GM19438 (cell line): Measurements from ENCODE around the gene RPA4.
"Not testable (repeated sequence)": the region's sequence is repeated elsewhere in the genome, so short reads cannot be mapped to it uniquely, and the experiment has no call there.

ENCODE experiments used
- ATAC-seq: cut with Tn5 transposase; IDR thresholded peaks from one replicate; pipeline ENCODE4 v1.9.1; 2021; ENCODE audit warnings: low read depth; ENCODE audit not compliant: unreplicated experiment

RPA4 gene, protein sequence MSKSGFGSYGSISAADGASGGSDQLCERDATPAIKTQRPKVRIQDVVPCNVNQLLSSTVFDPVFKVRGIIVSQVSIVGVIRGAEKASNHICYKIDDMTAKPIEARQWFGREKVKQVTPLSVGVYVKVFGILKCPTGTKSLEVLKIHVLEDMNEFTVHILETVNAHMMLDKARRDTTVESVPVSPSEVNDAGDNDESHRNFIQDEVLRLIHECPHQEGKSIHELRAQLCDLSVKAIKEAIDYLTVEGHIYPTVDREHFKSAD

DNA sequence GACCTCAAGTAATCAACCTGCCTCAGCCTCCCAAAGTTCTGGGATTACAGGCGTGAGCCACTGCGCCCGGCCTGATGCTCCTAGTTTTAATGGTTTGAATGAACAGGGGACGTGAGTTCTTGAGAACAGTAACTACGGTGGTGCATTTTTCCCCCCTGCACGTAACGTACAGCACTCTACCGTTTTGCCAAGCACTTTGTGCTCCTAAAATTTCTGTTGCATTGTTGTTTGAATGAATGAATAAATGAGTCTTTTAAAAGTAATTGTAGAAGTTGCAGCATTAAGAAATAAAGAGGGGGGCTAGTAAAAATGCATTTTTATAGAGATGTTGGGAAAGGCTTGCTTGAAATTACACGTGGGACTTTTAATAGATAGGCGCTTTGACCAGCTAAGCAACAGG lies at the start of gene RPA4:
Gene RPA4 (plus strand): TSS at position 301 of the 400 bp plus-strand sequence. CDS start 403 bp downstream, outside the sequence.
- ATAC-seq: no peak

DNA sequence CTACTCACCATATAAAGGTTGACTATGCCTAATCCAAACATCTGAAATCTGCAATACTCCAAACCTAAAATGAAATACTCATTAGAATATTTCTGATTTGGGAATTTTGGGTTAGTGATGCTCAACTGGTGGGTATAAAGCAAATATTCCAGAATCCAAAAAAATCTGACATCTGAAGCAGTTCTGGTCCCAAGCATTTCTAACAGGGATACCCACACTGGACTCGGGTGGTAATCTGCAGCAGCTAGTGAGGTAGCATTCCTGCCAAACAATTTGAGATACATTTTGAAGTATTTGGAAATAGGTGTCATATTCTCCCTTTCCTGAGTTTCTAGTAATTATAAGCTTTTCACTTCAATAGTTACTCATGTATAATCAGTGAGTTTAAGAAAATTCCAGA lies 49.6 kb upstream of the RPA4 start:
- no peak for ATAC-seq

DNA sequence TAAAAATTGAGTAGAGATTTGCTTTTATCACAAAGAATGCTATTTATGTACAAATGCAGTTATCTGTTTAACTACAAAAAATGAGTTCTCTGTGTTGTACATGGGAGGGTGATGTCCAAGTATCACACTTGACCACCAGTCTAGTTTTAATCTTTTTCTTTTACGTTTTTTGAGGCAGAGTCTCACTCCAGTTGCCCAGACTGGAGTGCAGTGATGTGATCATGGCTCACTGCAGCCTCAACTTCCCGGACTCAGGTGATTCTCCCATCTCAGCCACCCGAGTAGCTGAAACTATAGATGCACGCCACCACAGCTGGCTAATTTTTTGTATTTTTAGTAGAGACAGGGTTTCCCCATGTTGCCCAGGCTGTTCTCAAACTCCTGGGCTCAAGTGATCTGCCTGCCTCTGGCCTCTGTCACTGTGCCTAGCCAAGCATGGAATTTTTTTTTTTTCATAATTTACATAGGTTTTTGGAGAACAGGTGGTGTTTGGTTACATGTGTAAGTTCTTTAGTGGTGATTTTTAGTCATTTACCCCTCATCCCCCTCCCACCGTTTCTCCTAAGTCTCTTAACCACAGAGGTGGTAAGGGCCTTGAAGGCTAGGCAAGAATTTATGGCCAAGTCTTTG lies 47.9 kb upstream of the RPA4 start:
- peak; percentile 84 for ATAC-seq

DNA sequence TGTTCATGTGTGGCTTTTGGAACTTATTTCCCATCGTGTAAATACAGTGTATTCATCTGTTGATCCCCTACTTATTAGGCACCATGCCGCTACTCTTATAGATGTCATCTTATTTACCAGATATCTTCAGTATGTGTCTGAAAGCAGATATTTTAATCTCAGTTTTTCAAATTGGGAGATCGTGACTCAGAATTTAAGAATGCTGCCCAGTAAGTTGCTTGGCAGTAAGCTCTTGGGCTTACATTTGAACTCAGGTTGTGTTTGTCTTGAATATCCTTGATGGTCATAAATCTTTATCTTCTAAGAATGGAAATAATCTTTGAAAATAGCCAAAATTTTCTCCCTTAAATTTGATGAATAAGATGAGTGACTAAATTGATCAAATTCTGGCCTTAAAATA lies 45.9 kb upstream of the RPA4 start:
- no peak for ATAC-seq

DNA sequence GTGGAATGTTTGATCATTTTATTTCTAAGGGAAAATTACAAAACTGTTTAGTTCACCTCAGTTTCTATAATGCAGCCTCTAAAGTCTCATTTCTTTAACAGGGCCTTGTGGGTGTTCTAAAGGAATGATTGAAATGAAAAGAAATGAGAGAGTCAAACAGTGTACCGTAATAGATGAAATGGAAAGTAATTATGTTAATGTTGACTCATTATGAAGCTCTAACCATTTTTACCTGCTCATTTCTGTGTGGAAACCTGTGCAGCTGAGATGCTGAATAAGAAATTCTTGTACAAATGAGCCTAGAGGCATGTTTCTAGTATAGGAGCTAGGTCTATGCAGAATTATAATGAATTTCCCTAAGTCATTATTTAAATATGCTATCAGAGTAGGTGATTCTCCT lies 45.2 kb upstream of the RPA4 start:
- ATAC-seq: no peak

DNA sequence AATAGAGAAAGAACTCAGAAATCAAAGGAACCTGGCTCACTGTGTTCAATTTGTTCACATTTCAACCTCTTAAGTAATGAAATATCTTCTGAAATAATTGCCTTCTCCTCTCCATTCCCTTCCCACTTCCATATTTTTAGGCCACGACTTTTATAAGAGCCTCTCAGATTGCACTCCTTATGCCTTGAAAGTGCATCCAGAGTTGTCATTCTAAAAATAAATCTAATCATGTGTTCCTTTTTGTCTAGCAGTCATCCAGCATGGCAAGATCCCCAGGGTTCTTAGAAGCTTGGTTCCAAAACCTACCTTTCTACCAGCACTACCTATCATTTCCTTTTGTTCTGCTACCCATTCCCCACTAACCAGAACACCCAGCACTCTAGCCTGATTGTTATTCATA lies 42.4 kb upstream of the RPA4 start:
- no peak for ATAC-seq

DNA sequence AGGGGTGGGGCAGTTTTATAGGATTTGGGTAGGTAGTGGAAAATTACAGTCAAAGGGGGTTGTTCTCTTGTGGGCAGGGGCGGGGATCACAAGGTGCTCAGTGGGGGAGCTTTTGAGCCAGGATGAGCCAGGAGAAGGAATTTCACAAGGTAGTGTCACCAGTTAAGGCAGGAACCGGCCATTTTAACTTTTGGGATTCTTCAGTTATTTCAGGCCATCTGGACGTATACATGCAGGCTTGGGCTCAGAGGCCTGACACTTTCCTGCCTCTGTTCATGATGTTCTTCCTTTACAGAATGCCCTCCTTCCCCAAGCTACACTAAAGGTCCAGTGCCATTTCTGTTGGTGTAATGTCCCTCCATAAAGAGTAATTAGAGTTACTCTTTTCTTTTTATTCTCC lies 41.8 kb upstream of the RPA4 start:
- ATAC-seq: not testable (repeated sequence)

DNA sequence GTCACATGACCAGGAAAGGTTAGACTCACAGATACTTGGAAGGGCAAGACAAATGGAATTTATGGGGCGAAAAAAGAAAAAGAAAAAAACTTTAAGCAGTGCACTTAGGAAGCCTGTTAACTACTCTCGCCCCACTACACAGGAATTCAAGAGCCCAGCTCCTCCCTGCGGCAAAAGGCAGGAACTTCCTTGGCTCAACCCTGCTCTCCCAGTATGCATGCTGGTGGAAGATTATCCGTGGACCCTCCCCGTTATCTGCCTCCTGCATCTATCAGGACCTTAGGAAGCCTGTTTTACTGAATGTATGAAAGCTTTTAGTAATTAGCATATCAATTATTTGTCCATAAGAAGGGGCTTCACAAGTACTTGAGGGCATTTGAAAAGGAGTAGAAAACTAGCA lies 40.1 kb upstream of the RPA4 start:
- no peak for ATAC-seq

DNA sequence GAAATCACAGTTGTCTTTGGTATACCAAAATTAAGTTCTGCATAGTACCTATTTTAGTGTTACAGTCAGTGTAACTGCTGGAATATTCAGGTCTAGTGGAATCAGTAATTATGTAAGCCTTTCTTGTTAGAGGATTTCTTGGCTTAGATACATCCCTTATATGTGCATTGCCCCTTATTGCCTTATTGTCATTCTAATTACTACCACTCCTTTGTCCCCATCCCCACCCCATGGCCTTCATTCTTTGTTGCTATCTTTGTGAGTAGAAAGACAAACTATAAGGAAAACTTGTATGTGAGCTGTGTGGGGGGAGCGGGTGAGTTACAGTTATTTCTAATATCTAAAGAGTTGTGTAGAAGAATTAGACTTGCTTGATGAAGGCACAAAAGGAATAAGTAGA lies 36.9 kb upstream of the RPA4 start:
- no peak for ATAC-seq

DNA sequence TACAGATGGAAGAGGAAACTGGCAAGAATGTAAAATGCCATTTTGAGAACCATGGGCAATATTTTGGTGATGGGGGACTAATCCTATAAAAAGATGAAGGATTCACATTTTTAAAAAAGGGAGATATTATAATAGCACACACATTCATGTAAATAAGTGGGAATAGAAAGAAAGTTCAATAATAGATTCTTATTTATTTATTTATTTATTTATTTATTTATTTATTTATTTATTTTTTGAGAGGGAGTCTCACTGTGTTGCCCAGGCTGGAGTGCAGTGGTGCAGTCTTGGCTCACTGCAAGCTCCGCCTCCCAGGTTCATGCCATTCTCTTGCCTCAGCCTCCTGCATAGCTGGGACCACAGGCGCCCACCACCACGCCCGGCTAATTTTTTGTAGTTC lies 24.3 kb upstream of the RPA4 start:
- not testable (repeated sequence) for ATAC-seq

DNA sequence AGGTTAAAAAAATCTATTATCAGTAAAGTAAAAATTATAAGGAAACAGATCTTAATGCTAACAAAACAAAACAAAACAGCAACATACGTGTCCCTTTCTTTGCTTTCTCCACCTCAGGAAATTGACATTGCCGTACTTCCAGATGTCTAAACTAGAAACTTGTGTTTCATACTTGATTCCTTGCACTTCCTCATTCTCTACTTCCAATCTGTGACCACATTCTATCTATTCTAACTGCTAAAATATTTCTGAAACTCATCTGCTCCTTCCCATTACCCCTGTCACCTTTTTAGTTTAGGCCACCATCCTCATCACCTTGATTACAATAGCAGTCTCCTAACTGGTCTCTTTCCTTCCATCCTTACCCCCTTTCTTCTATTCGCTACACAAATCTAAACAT lies 22.5 kb upstream of the RPA4 start:
- ATAC-seq: peak; percentile 62

DNA sequence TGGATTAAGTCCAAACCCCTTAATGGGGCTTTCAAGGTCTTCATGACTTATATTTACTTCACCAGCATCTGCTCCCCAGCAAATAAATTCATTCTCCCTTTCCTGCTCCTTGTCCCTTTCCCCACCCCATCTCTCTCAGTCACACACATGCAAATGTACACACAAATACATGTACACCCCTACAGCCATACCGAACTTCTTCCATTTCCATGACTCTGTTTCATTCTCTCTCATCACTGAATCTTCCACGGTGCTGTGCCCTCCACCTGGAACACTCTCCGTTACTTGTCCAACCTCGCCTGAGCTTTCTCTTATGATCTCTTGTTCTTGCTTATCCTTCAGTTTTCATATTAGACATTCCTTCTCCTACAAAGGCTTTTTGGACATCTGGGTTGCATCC lies 22.0 kb upstream of the RPA4 start:
- peak; percentile 21 for ATAC-seq

DNA sequence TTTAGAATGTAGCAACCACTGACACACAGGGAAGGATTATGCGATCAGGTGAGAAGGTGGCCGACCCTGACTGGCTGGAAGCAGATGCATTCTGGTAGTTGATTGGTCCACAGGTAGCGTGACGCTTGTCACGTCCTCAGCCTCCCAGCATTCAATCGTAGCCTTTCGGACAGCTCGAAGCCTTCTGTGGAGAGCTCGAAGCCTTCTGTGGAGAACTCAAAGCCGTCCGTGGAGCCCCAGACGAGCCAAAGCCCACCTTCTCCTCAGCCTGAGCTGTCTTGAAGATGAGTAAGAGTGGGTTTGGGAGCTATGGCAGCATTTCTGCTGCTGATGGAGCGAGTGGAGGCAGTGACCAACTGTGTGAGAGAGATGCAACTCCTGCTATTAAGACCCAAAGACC lies 319 bp downstream of the RPA4 start:
- no peak for ATAC-seq

DNA sequence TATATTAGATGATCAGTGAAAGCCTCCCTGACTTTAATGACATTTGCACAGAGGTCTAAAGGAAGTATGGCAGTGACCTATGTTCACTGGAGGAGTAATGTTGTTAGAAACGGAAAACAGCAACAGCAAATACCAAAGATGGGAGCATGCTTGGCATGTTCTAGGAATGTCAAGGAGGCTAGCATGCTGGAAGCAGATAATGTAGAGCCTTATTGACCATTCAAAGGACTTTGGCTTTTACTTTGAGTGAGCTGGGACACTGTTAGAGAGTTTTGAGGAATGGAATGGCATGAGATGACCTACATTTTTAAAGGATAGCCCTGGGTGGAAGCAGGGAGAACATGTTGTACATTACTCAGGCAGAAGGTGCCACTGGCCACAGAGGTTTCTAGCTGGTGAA lies 6.0 kb downstream of the RPA4 start:
- ATAC-seq: no peak

DNA sequence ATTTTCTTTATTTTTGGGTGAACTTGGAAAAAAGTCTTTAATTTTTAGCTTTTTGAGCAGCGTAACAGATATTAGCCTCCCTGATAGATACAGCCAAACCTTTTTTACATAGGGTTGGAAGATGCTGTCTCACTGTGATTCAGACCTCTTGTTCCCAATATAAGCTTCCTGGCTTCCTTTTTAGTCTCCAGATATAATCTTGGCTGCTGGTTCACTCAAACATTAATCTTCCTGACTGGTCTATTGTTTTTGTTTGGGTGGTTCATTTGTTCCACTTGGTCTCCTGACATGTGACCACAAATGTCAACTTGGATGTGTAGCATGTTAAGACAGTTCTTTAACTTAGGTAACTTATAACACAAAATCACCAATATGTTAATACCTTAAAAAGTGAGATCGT lies 23.0 kb downstream of the RPA4 start:
- no peak for ATAC-seq

DNA sequence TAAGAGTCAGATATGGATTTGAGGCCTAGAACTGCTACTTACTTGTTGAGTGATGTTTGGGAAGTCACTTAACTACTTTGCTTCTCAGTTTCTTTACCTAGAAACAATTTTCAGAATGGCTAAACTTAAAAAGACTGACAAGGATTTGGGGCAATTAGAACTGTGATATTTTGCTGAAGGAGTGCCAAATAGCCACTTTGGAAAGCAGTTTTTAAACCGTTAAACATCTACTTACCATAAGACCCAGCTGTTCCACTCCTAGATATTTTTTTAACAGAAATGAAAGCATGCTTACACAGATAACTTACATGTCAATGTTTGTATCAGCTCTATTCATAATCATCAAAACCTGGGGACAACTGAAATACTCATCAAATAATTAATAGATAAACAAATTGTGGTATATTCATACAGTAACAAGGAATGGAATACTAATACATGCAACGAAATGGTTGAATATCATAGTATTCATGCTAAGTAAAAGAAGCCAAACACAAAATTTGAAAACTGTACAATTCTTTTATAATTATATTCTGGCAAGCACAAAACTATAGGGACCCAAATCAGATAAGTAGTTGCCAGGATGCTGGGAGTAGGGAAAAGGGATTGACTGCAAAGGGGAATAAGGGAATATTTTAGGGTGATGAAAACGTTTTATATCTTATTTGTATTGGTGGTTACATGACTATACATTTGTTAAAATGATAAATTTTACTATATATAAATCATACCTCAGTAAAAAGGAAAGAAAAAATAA lies 24.0 kb downstream of the RPA4 start:
- no peak for ATAC-seq

DNA sequence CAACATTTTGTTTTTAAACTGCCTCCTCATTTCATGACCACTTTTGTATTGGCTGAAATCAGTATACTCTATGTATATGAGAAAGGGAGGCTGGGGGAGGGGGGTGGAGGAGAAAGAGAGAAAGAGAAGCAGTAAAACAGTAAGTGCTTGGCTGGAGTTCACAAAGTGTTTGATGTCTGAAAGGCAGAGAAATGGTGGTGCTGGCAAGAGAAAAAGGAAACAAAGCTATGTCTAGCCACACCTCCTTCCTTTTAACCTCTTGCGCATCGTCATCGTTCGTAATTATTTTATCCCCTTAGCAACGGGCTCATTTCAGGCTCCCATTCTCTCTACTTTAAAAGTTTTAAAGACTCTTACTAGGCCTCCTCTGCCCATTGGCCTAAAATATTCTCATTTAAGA lies 25.6 kb downstream of the RPA4 start:
- no peak for ATAC-seq

DNA sequence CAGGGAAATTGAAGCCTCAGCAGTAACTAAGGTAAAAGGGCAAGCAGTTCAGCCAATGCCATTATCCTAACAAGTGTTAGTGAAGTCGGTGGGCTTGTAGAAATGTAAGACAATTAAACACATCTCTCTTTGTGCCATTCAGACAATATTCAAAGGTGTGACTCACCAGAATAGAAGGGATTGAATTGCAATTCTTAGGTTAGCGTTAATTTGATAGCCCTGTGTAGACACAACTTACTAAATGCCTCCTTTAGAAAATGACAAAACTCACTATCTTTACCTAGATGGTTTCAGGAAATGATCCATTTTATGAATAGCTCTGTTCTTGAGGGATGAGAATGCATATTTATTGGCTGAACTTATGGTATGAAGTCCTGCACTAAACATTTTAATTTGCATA lies 35.2 kb downstream of the RPA4 start:
- no peak for ATAC-seq

DNA sequence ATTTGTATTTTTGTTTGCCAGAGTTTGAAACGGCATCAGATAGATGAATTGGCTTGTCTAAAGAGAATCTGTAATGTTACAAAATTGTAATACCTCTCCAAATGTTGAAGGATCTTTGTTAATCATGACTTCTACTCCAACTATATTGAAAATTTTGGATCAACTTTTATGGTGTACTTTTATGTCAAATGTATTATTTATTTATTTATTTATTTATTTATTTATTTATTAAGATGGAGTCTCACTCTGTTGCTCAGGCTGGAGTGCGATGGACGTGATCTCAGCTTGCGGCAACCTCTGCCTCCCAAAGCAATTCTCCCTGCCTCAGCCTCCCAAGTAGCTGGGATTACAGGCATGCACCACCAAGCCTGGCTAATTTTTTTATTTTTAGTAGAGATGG lies 36.0 kb downstream of the RPA4 start:
- ATAC-seq: no peak

DNA sequence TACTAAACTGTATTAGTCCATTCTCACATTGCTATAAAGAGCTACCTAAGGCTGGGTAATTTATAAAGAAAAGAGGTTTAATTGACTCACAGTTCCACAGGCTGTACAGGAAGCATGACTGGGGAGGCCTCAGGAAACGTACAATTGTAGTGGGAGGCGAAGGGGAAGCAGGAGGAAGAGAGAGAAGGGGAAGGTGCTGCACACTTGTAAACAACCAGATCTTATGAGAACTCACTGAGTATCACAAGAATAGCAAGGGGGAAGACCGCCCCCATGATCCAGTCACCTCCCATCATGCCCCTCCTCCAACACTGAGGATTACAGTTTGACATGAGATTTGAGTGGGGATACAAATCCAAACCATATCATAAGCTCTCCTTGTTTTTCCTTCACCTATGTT lies 40.9 kb downstream of the RPA4 start:
- no peak for ATAC-seq

DNA sequence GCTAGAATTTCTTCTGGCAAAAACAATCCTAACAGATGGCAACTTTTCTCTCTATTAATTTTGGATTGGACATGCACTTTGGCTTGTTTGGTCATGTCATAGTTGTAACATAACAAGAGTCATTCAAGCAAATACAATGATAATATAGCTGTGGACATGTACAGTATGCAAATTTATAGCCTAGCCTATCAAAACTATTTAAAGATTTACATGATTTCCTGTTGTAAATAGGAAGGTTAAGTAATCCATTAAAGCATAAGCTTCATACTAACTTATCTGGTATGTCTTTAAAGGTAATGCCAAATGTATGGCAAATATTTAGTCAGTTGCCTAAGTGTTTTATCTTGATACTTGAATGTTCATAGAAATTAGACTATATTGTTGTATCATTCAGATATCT lies 45.3 kb downstream of the RPA4 start:
- no peak for ATAC-seq
